Dermis blood vessel endothelial cell (primary cell): ENCODE measurements around the gene ZBTB32. TPM values are rescaled to one million over a fixed set of nuclear protein-coding genes. Genes with fewer than 3 reads are reported as not detected.
"Not testable (repeated sequence)": the region's sequence is repeated elsewhere in the genome, so short reads cannot be mapped to it uniquely, and the experiment has no call there.

Experiments used
- DNase-seq: peaks from one replicate; pipeline ENCODE4 v3.0.0; 2010
- total RNA-seq: library from RNA; depleted of rRNA; stranded (reverse); fragments of >200 nt; gene quantifications from 2 replicates; pipeline ENCODE4 v1.2.3, GENCODE V29; 2014

ZBTB32 gene
- total RNA-seq: not detected in 2 replicates

DNA sequence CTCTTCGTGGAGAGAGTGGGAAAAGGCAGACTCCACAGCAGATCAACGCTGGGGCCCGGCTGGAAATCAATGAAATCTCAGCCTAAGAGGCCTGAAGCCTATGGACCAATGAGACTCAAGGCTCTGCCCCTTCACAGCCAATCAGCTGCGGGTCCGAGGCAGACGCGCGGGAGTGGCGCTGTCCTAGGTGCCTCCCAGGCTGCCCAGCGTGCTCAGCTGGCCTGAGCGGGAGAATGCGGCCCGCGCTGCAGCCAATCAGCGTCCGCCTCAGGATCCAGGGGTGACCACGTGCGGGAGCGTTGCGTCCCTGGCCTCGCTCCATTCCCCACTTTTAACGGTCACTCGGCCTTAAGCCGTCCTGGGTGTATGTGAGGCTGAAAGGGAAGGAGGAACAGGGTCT, at the start of gene ZBTB32:
ZBTB32 (plus strand) TSS at position 341 of the 400 bp plus-strand sequence. CDS start 10,069 bp downstream, outside the sequence.
- peak; percentile 80 for DNase-seq

DNA sequence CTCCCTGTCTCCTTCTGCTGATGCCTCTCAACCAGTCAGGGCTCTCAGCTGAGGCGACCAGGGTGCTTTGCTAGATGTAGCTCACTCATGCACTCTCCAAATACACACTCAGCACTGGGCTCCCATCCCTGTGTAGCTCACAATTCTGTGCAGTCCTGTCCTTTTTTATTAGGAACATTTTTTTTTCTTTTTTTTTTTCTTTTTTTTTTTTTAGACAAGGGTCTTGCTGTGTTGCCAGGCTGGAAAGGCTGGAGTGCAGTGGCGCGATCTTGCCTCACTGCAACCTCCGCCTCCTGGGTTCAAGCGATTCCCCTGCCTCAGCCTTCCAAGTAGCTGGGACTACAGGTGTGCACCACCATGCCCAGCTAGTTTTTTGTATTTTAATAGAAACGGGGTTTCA, 49.5 kb upstream of the ZBTB32 start:
- not testable (repeated sequence) for DNase-seq

DNA sequence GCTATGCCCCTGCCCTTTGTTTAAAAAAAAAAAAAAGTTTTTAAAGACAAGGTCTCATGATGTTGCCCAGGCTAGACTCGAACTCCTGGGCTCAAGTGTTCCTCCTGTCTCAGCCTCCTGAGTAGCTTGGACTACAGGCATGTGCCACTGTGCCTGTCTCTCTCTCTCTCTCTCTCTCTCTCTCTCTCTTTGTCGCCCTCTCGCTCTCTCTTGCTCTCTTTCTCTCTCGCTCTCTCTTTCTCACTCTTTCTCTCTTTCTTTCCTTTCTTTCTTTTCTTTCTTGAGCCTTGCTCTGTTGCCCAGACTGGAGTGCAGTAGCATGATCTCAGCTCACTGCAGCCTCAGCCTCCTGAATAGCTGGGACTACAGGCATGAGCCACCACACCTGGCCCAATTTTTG, 48.8 kb upstream of the ZBTB32 start:
- DNase-seq: no peak

DNA sequence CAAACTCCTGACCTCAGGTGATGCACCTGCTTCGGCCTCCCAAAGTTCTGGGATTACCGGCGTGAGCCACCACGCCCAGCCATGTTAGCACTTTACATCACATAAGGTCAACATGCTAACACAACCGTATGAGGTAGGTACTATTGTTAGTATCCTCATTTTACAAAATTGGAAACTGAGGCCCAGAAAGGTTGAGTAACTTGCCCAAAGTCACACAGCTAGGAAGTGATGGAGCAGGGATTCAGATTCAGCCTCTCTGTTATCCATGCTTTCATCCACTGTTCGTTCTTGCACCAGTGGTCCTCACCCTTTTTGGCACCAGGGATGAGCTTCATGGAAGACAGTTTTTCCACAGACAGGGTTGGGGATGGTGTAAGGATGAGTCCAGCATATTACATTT, 47.7 kb upstream of the ZBTB32 start:
- DNase-seq: no peak

DNA sequence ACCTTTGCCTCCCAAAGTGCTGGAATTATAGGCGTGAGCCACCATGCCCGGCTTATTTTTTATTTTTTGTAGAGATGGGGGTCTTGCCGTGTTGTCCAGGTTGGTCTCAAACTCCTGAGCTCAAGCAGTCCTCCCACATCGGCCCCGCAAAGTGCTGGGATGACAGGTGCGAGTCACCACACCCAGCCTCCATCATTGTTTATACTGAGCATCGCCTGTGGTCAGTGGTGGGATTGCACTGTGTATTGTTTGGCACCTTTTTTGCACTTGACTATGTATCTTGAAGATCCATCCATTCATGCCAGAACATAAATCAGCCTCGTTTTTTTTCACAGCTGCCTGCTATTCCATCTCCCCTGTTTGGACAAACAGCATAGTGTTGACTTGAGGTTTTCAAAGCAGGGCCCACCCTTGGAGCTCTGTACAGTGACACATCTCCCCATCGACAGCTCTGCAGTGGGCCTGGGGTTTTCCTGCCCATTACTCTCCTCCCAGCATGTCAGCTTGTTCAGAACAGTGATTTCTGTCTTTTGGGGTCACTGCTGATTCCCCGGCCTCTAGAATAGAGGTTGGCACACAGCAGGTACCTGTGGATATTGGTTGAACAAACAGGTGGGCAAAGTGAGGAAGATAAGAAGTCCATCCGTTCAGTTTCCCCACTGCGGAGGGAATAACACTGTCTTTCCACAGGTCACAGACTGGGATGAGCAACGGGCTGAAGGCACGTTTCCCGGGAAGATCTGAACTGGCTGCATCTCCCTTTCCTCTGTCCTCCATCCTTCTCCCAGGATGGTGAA, 46.3 kb upstream of the ZBTB32 start:
- no peak for DNase-seq

DNA sequence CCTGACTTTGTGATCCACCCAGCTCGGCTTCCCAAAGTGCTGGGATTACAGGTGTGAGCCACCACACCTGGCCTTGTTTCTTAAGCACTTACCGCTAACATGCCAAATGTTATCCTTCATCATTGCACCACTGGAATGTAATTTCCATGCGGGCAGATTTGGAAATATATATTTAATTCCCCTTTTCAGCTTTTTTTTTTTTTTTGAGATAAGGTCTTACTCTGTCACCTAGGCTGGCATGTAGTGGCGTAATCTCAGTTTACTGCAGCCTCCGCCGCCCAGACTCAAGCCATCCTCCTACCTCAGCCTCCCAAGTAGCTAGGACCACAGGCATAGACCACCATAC, 42.4 kb upstream of the ZBTB32 start:
- DNase-seq: no peak

GRCh38 chr19:35663981-35664380, 40.4 kb upstream of the ZBTB32 start:
- DNase-seq: no peak

DNA sequence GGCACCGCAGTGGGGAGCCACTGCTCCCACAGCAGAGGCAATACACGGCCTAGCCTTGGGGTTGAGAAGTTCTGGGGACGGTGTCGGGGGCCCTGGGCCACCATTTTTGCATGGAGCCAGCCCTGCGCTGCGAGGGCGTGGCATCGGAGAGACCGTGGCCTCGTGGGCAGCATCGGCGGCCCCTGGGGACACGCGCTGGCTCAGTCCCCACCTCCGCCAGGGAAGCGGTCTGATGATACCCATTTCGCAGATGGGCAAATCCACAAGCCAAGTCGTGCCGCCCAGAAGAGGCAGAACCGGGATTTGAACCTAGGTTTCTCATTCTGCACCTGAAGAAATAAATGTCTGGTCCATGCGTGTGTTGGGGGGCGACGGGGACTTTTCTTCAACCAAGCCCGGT, 39.2 kb upstream of the ZBTB32 start:
- no peak for DNase-seq

GRCh38 chr19:35665604-35666003, 38.8 kb upstream of the ZBTB32 start:
- DNase-seq: no peak

DNA sequence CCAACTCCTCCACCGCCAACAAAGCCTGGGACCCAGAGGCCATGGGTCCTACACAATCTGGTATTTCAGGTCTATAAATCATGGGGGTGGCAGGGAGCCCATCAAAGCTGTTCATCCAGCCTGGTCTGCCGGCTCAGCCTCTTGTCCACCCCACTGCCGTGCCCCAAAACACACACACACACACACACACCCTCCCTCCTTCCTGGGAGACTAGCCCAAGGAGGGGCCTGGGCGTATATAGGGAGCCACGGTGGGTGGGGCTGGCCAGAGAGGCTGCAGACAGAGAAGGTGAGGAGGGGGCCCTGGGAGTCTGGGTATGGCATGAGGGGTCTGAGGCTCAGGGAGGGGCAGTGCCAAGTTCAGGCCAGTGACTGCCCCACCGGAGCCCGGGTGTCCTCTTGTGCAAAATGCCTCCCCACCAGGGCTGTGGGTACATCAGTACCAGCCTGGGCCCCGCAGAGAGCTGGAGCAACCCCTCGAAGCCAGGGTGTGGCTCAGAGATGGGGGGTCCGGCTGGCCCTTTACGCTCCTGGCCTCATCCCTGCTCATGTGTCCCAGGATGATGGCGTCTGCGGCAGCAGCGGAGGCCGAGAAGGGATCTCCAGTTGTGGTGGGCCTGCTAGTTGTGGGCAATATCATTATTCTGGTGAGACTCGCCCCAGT, 38.0 kb upstream of the ZBTB32 start, which contains the start of gene UPK1A:
UPK1A (plus strand) TSS at position 267 of the 663 bp plus-strand sequence; CDS start at position 563, 296 bp downstream.
- no peak for DNase-seq

DNA sequence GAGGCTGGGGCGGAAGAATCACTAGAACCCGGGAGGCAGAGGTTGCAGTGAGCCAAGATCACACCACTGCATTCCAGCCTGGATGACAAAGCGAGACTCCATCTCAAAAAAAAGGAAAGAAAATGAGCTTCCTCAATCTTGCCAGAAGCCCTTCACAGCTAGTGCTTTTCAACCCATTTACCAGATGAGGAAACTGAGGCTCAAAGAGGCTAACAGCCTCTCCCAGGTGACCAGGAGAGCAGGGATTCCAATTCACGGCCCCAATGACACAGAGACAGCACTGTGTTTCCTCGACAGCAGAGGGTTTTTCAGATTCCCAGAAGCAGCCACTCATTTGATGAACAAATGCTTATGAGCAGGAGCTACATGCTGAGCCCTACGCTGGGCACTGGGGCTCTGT, 34.8 kb upstream of the ZBTB32 start:
- DNase-seq: no peak

DNA sequence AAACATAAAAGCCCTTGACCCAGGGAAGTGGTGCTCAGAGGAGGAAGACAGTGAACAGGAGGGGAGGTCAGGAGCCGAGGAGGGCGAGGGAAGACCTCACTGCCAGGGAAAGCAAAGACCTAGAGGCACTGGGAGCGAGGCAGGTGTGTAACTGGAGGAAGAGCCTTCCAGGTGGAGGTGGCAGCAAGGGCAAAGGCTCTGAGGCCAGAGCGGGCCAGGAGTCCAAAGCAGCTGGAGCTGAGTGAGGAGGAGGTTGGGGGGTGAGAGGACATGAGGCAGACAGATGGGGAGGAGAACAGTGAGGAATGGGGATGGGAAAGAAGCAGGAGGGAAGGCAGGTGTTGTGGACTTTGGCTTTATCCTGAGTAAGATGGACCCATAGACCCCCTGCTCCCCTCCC, 34.4 kb upstream of the ZBTB32 start:
- no peak for DNase-seq

DNA sequence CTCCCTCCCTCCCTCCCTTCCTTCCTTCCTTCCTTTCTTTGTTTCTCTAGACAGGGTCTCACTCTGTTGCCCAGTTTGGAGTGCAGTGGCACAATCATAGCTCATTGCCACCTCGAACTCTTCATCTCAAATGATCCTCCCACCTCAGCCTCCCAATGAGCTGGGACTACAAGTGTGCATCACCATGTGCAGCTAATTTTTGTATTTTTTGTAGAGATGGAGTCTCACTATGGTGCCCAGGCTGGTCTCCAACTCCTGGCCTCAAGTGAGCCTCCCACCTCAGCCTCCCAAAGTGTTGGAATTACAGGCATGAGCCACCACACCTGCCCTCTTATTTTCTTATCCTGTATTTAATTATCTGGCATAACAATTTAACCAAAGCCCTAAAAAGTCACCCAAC, 33.7 kb upstream of the ZBTB32 start:
- no peak for DNase-seq

DNA sequence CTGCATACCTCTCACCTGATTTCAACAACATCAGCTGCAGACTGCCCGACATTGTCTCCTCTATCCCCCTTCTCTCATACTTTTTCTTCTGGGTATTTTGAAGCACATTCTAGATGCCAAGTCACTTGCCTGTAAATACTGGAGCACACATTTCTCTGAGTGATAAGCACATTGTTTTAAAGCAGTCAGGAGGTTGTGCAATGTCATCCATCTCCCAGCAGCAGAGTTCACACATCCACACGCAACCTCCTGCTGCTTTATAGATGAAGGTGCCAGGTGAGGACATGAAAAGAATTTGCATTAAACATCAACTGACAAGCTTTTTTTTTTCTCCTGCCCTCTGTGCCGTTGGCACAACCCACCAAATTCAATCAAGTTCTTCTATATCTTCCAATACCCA, 32.5 kb upstream of the ZBTB32 start:
- no peak for DNase-seq

DNA sequence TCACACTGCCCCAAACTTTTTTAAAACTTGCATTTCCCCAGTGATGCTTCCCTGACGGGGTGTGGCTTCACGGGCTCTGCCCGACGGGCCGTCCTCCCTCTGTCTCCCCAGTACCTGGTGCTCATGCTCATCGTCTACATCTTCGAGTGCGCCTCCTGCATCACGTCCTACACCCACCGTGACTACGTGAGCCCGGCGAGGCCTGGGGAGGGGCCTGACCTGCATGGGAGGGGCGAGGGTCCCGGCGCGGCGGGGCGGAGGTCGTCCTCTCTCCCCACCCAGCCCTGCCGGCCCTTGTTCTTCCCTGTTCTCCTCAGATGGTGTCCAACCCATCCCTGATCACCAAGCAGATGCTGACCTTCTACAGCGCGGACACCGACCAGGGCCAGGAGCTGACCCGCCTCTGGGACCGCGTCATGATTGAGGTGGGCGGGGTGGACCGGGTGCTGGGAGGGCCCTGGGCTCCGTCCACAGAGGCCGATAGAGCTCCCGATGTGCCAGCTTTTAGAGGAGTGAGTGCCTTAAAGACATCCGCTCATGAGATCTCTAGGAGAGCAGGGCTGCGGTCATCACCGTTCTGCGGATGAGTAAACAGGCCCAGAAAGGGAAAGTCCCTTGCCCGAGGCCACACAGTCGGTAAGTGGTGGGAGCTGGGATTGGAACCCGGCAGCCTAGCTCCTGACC, 31.1 kb upstream of the ZBTB32 start:
- peak; percentile 44 for DNase-seq

- DNase-seq: no peak
Measured at GRCh38 chr19:35675589-35676140, 28.7 kb upstream of the ZBTB32 start.

DNA sequence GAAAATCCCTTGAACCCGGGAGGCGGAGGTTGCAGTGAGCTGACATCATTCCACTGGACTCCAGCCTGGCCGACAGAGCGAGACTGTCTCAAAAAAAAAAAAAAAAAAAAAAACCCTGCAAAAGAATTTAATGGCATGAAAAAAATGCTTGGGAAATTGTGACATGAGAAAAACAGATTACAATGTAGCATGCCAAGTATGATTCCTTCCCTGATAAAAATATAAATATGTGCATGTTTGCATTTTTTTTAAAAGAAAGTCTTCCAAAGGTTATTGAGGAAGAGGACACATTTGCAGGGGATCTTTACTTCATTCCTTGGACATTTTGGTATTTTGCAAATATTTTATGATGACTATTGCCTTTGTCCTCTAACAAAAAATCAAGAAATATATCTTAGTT, 14.5 kb upstream of the ZBTB32 start:
- no peak for DNase-seq

DNA sequence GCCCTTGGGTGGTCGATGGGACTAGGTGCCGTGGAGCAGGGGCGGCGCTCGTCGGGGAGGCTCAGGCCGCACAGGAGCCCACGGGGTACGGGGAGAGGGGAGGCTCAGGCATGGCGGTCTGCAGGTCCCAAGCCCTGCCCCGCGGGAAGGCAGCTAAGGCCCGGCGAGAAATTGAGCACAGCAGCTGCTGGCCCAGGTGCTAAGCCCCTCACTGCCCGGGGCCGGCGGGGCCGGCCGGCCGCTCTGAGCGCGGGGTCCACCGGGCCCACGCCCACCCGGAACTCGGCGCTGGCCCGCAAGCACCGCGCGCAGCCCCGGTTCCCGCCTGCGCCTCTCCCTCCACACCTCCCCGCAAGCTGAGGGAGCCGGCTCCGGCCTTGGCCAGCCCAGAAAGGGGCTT, 13.3 kb upstream of the ZBTB32 start:
- not testable (repeated sequence) for DNase-seq

DNA sequence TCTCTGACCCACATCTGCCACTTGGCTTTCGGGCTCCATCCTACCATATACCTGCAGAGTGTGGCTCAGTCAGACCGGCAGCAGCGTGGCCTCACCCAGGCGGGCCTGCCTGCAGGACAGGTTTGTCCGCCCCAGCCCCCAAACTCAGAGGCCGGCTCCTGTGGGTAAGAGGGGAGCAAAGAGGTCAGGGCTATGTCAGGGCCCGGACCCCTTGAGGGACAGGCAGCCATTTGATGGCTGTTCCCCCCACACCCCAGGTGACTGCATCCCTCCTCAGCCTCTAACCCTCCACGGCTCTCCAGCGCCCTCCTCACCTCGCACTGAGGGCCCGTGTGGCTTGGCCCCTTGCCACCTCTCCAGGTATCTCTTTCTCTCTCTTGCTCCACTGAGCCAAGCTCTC, 12.3 kb upstream of the ZBTB32 start:
- DNase-seq: no peak

- no peak for DNase-seq
Measured at GRCh38 chr19:35693422-35693821, 10.9 kb upstream of the ZBTB32 start.

DNA sequence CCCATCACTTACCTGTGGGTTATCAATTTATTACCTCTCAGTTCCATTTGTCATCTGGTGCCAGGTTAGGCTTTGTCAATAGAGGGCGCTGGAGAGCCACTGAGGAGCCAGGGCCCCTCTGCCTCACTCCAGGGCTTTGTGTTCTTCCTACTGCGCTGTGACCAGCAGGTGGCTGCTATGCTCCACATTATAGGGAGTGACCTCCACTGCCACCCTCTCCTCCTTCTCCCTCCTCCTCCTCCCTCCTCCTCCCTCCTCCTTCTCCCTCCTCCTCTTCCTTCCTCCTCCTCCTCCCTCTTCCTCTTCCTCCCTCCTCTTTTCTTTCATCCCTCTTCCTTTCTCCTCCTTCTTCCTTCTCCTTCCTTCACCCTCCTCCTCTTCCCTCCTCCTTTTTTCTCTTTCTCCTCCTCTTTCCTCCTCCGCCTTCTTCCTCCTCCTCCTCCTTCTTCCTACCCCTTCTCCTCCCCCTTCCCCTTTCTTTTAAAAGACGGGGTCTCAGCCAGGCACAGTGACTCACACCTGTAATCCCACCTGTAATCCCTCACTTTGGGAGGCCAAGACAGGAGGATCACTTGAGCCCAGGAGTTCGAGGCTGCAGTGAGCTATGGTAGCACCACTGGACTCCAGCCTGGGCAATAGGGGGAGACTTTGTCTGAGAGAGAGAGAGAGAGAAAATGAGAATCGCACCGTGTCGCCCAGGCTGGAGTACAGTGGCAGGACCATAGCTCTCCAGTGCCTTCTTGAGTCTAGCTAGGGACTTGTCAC, 10.3 kb upstream of the ZBTB32 start:
- DNase-seq: peak; percentile 90

GRCh38 chr19:35695895-35696422, 8.4 kb upstream of the ZBTB32 start:
- no peak for DNase-seq
